Muscle of leg (tissue), 11 donors: ENCODE results near the gene MST1. TPM values are rescaled to one million over a fixed set of nuclear protein-coding genes. Genes with fewer than 3 reads are reported as not detected.

Experiments
- DNase-seq: peaks from one replicate; pipeline ENCODE4 v3.0.0; 2013
- H3K27ac ChIP-seq: one replicate; pipeline ENCODE4 v1.5.1; 2013; ENCODE audit warnings: mild to moderate bottlenecking, low read length, control low read depth
- H3K27me3 ChIP-seq: one replicate; pipeline ENCODE4 v1.6.1; 2013; ENCODE audit warnings: low read length; ENCODE audit not compliant: control insufficient read depth, insufficient read depth
- H3K36me3 ChIP-seq: one replicate; pipeline ENCODE4 v1.6.1; 2013; ENCODE audit warnings: low read length; ENCODE audit not compliant: control insufficient read depth, insufficient read depth
- H3K4me1 ChIP-seq: one replicate; pipeline ENCODE4 v1.6.1; 2013; ENCODE audit warnings: low read length; ENCODE audit not compliant: control insufficient read depth, insufficient read depth
- H3K4me3 ChIP-seq: one replicate; pipeline ENCODE4 v1.5.1; 2013; ENCODE audit warnings: low read length, control low read depth
- H3K9me3 ChIP-seq: replicated peaks from 2 replicates; pipeline ENCODE4 v1.6.1; 2013; ENCODE audit warnings: low read depth, low read length; ENCODE audit not compliant: control insufficient read depth
- WGBS: methylation state at CpG from one replicate; pipeline ENCODE4 v1.1.5; 2013; ENCODE audit warnings: missing lambda C conversion rate; ENCODE audit not compliant: insufficient coverage; 5-methylcytosine and 5-hydroxymethylcytosine counted together
- polyA plus RNA-seq, 8 donors: library from polyadenylated mRNA; unstranded; fragments of 120-200 nt; gene quantifications; one replicate each; pipeline versions ENCODE4 v1.2.1 to v1.2.3, GENCODE V29; 2013; ENCODE audit warnings: inconsistent platforms in 1 of 8, low replicate concordance in 1 of 8; ENCODE audit not compliant: insufficient read length in 8 of 8, insufficient read depth in 1 of 8
- total RNA-seq: library from RNA; stranded (reverse); fragments of 120-200 nt; gene quantifications from one replicate; pipeline ENCODE4 v1.2.4, GENCODE V29; 2013

The MST1 gene
- total and polyA plus RNA-seq, 9 donors, result 7.0 to 30.3 (median 9.8) TPM

DNA sequence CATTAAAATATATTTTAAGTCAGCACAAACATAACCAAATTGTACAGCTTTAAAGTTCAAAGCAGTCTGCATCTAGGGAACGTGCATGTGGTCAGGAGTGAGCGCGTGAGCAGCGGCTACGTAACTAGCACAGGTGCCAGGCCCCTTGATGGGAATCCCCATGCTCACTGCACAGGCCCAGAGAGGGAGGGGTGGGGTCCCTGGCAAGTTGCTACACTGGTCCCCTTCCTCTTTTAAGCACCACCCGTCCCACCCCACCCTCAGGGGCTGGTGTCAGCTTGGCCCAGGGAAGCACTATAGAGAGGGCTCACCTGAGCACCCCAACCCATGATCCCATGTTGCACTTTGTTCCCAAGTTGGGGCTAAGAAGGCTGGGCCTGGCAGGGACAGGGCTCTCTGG is 35.3 kb upstream of the MST1 start:
- H3K27me3 ChIP-seq, result no peaks in the 10 kb centered on the region
- H3K4me3 ChIP-seq, result peak overlapping the region; percentile 54
- H3K9me3 ChIP-seq, result no peaks in the 10 kb centered on the region
- H3K4me1 ChIP-seq, result peaks cover 25% of the 10 kb centered on the region
- H3K36me3 ChIP-seq, result peaks cover 64% of the 10 kb centered on the region
- WGBS, result no CpG with 5 or more reads among the region's 6 CpGs
- H3K27ac ChIP-seq, result peak overlapping the region; percentile 95
- DNase-seq, result peak; percentile 52

DNA sequence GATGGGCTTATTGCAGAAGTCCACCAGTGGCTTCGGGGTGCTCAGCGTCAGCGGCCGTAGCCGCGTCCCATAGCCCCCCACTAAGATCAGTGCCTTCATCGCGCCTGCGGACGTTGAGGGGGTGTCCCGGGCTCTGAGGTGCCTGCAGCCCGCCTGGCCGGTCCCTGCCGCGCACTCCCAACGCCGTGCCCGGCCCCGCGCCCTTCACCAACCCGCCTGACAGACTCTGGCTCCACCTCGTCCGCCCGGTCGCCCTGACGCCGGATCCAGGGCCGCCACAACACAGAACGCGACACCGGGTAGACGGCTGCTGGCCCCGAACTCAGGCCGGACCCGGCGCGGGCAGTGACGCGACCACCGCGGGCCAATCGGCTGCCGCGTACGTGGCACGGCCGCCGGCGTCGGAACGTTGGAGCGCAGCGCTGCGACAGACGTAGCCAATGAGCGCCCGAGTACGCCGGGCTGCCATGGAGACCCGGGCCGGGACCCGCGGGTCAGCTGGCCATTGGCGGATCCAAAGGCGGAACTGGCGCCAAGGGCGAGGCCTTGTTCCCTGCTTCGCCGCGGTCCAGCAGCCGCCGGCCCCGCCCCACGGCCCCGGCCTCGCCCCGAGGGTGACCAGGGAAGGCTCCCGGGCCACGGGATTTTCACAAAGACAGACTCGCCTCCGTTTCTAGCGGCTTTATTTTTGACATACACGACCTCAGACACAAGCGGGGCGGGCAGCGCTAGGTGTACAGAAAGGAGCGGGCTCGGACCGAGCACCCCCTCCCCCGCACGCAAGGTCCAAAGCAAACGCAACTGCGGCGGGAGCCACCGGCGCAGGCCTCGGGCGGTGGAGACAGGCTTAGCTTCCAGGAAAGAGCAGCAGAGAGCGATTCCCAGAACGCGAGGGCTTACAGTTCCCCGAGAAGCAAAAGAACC is 34.6 kb upstream of the MST1 start, which contains the start of gene GMPPB:
Gene GMPPB, minus strand, starts transcription at position 324 of the 924 bp plus-strand sequence. Its CDS starts 225 bp downstream, at position 99.
- peaks cover 62% of the 10 kb centered on the region for H3K36me3 ChIP-seq
- peak; percentile 99 for DNase-seq
- H3K4me1 ChIP-seq, result peaks cover 30% of the 10 kb centered on the region
- H3K27ac ChIP-seq, result peak within 1 kb of the TSS; percentile 95
- H3K27me3 ChIP-seq, result no peaks in the 10 kb centered on the region
- H3K4me3 ChIP-seq, result peak within 1 kb of the TSS; percentile 99
- no peaks in the 10 kb centered on the region for H3K9me3 ChIP-seq
- WGBS, result under 1% methylated on average over 99 of the region's 102 CpGs

DNA sequence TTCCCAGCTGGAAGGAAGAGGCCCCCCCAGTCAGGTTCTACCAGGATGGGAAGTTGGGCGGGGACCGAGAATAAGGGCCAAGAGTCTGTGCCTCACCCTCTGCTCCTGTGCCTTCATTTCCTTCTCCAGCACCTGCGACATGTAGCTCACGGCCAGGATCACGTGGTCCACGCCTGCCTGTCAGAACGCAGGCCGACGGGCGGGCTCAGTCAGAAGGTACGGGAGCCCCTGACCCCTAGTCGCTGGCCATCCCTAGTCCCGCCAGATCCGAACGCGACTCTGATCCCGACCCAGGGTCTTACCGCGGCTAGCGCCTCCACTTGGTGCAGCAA is 34.0 kb upstream of the MST1 start:
- peaks cover 5% of the 10 kb centered on the region for H3K27me3 ChIP-seq
- DNase-seq, result peak; percentile 58
- WGBS, result 0% methylated on average over 19 of the region's 20 CpGs
- peaks cover 36% of the 10 kb centered on the region for H3K4me1 ChIP-seq
- peak overlapping the region; percentile 99 for H3K4me3 ChIP-seq
- no peaks in the 10 kb centered on the region for H3K9me3 ChIP-seq
- peak overlapping the region; percentile 93 for H3K27ac ChIP-seq
- H3K36me3 ChIP-seq, result peaks cover 58% of the 10 kb centered on the region

DNA sequence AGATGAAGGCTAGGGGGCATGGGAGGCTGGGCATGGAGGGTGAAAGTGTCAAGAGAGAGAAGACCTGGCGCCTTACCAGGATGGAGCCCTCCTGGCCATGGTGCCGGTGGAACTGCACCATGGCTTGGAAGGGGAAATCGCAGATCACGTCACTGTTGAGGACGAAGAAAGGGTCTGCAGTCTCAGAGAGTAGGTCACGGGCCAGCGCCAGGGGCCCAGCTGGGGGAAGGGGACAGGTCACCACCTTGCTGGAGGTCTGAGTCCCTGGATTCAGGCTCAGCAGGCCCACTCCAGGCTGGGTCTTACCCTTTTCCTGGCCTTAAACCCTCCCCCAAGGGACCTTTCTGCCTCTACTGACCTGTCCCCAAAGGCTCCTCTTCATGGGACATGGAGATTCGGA is 33.6 kb upstream of the MST1 start:
- H3K4me3 ChIP-seq, result peak overlapping the region; percentile 99
- peaks cover 40% of the 10 kb centered on the region for H3K4me1 ChIP-seq
- DNase-seq, result peak; percentile 33
- peaks cover 54% of the 10 kb centered on the region for H3K36me3 ChIP-seq
- WGBS, result 71% methylated on average over 6 of the region's 8 CpGs
- peak overlapping the region; percentile 93 for H3K27ac ChIP-seq
- peaks cover 6% of the 10 kb centered on the region for H3K27me3 ChIP-seq
- H3K9me3 ChIP-seq, result no peaks in the 10 kb centered on the region

DNA sequence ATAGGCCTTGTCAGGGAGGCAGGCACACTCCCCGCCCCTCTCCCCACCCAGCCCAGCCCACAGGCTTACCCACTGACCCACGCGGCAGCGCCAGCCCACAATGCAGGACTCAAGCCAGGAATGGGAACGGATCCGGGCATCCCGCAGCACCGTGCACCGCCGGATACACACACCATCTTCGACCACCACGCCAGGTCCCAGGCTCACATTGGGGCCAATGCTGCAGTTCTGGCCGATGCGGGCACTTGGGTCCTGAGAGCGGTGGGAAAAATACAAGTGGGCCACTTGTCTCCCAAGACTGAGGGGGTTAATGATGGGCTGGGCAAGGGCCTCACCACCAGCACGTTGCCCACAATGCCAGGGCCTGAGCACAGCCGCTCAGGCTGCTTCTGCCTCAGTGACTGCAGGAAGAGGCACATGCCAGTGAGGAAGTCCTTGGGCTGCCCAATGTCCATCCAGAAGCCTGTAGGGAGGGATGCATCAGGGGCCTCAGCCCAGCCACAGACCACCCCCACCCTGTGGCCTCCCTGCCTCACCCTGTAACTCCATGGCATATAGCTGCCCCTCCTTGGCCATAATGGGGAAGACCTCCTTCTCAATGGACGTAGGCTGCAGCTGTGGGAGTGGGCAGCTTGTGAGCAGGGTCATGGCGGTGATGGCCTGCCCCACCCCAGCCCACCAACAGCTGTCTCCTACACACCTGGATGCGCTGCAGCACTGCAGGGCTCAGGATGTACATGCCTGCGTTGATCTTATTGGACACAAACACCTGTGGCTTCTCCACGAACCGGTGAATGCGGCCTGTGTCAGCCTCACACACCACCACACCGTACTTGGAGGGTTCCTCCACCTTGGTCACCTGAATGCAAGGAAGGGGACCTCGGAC is 32.9 kb upstream of the MST1 start:
- Histone ChIP-seq H3K36me3 (peaks cover 47% of the 10 kb centered on the region), H3K9me3 (no peaks in the 10 kb centered on the region), H3K27me3 (peaks cover 6% of the 10 kb centered on the region), H3K27ac (no peak overlapping the region), H3K4me1 (peaks cover 47% of the 10 kb centered on the region), H3K4me3 (no peak overlapping the region)
- WGBS, result 92% methylated on average over 20 of the region's 26 CpGs
- no peak for DNase-seq

DNA sequence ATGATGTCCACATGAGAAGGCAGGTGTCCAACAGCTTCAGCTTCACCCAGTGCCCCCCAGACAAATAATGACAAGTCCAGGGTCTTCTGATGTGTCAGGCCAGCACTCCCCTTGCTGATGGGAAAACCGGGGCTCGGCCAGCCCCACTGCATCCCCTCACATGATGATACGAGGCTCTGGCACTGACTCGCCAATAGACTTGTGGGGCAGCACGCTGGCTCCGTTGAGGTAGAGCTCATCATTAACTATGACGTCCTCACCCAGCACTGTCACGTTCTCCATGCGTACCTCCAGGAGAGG is 32.3 kb upstream of the MST1 start:
- Histone ChIP-seq H3K36me3 (peaks cover 47% of the 10 kb centered on the region), H3K9me3 (no peaks in the 10 kb centered on the region), H3K4me1 (peaks cover 52% of the 10 kb centered on the region), H3K27ac (no peak overlapping the region), H3K27me3 (peaks cover 6% of the 10 kb centered on the region), H3K4me3 (no peak overlapping the region)
- no peak for DNase-seq
- 91% methylated on average over 9 of the region's 9 CpGs for WGBS

DNA sequence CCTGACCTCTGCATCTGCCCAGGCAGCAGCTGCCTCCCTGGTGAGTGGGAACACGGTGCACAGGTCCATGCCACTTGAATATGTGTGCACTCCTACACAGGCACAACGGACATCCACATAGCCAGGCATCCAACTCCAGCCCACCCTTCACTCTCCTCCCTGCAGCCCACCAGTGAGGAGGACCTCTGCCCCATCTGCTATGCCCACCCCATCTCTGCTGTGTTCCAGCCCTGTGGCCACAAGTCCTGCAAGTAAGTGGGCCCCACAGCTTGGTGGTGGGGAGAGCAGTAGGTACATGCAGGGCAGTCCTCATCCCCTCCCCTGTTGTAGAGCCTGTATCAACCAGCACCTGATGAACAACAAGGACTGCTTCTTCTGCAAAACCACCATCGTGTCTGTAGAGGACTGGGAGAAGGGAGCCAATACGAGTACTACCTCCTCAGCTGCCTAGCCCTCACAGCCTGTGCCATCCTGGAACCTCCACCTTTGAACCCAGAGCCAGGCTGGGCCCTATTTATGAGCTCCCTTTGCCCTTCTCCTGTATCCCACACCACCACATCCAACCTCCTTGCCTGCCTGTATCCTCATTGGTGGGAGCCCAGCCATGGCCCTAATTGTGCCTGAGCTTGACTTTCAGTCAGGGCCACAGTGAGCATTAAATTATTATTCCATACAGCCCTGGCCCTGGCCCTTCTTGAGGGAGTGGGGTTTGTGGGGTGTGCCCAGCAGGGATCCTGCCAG is 31.8 kb upstream of the MST1 start:
- 75% methylated on average over 1 of the region's 4 CpGs for WGBS
- peaks cover 6% of the 10 kb centered on the region for H3K27me3 ChIP-seq
- peaks cover 47% of the 10 kb centered on the region for H3K36me3 ChIP-seq
- H3K27ac ChIP-seq, result no peak overlapping the region
- no peak overlapping the region for H3K4me3 ChIP-seq
- H3K9me3 ChIP-seq, result no peaks in the 10 kb centered on the region
- DNase-seq, result no peak
- peaks cover 52% of the 10 kb centered on the region for H3K4me1 ChIP-seq

DNA sequence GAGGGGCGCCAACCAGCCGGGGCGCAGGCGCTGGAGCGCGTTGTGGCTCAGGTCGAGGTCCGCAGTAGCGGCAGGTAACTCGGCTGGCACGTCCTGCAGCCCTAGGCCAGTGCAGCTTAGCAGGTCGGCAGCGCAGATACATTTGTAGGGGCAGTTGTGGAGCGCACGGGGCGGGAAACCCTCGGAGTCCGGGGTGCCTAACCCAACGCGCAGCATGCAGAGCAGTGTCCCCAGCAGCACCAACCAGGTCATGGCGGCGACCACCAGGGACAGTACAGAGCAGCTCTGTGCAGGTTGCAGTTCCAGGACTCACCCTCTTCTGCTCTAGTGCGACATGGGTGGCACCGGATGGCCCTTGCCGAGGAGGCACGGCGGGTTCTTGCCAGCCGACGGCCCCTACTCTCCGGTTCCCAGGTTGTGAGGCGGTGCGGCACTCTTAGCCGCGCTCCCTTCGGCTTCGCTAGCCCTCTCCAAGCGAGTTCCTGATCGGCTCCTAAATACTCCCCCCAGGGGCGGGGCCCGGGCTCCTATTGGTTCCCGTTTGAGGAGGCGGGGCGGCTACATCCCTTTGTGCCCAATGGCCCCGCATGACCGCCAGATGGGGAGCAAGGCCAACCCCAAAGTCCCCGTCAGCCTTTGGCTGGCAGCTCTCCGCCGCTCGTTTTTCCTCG is 30.1 kb upstream of the MST1 start, which contains the start of gene AMIGO3:
Gene AMIGO3, minus strand, starts transcription at position 471 of the 671 bp plus-strand sequence. Its CDS starts 219 bp downstream, at position 252.
- Histone ChIP-seq H3K36me3 (peaks cover 44% of the 10 kb centered on the region), H3K27me3 (peaks cover 6% of the 10 kb centered on the region), H3K4me3 (peak within 1 kb of the TSS; percentile 62), H3K27ac (peak within 1 kb of the TSS; percentile 81), H3K9me3 (no peaks in the 10 kb centered on the region), H3K4me1 (peaks cover 47% of the 10 kb centered on the region)
- WGBS, result under 1% methylated on average over 46 of the region's 50 CpGs
- DNase-seq, result peak; percentile 96

DNA sequence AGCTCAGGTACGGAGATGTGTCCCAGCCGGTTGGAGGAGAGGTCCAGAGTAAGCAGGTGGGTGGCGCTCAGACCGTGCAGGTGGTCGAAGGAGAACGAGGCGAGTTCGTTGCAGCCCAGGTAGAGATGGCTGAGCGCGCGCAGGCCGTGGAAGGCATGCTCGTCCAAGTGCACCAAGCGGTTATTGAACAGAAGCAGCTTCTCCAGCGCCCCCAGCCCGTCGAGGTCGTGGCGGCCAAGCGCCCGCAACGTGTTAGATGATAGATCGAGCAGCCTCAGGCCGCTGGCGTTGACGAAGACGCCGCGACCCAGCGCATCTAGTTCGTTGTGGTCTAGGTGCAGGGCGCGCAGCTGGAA is 29.6 kb upstream of the MST1 start:
- Histone ChIP-seq H3K4me3 (peak overlapping the region; percentile 62), H3K4me1 (peaks cover 45% of the 10 kb centered on the region), H3K9me3 (no peaks in the 10 kb centered on the region), H3K27me3 (peaks cover 6% of the 10 kb centered on the region), H3K36me3 (peaks cover 48% of the 10 kb centered on the region), H3K27ac (no peak overlapping the region)
- 3% methylated on average over 33 of the region's 33 CpGs for WGBS
- no peak for DNase-seq
